Uterus (tissue), 2 donors: ENCODE data around the gene POP7.

Experiments
- CTCF ChIP-seq, 4 experiments: fragments of 200-600 bp in 2 of 4; fragments of 450-650 bp in 2 of 4; sonication (generic) in 2 of 4; IDR thresholded peaks; one replicate each; pipeline ENCODE4 v1.5.1; 2016 to 2019; ENCODE audit warnings: antibody characterized with exemption in 4 of 4, mild to moderate bottlenecking in 2 of 4, moderate library complexity in 1 of 4
- POLR2A ChIP-seq, 2 donors: fragments of 450-650 bp; IDR thresholded peaks; one replicate each; pipeline ENCODE4 v1.6.1; 2016; ENCODE audit warnings: antibody characterized with exemption in 2 of 2, mild to moderate bottlenecking in 1 of 2, moderate library complexity in 1 of 2

GRCh38 chr7:100687261-100687660 lies 18.7 kb upstream of the POP7 start:
- TF ChIP-seq CTCF (IDR thresholded peaks at IDR 0.05): no peak
- TF ChIP-seq POLR2A (IDR thresholded peaks at IDR 0.05): no peak
